ENCODE results near the gene KCNN4.

Gene KCNN4

GRCh38 chr19:43781630-43782310, 997 bp upstream of the KCNN4 start:
- no peak overlapping the region for H3K9ac ChIP-seq
- no peaks in the 10 kb centered on the region for H3K36me3 ChIP-seq (ENCODE audit: insufficient read depth)
- no peaks in the 10 kb centered on the region for H3K4me1 ChIP-seq (ENCODE audit: low read depth, poor library complexity, severe bottlenecking)
- H3K27me3 ChIP-seq (ENCODE audit: insufficient read depth, low read depth) = no peaks in the 10 kb centered on the region
- H4K20me1 ChIP-seq (ENCODE audit: insufficient read depth) = no peaks in the 10 kb centered on the region
- no peak overlapping the region for H3K27ac ChIP-seq
- TF ChIP-seq CTCF (conservative IDR thresholded peaks at IDR 0.05; ENCODE audit: low read depth, low read length) = no peak
- no peak overlapping the region for H3K4me2 ChIP-seq
- no peak overlapping the region for H3K4me3 ChIP-seq (IDR thresholded peaks at IDR 0.05; ENCODE audit: insufficient read depth, low read depth, low read length)
- H2AFZ ChIP-seq (ENCODE audit: low read depth) = no peak overlapping the region
- H3K79me2 ChIP-seq (ENCODE audit: insufficient read depth, low read depth) = no peaks in the 10 kb centered on the region

GRCh38 chr19:43779820-43780219, 953 bp downstream of the KCNN4 start:
- TF ChIP-seq CTCF (conservative IDR thresholded peaks at IDR 0.05; ENCODE audit: low read depth, low read length) = no peak
- H4K20me1 ChIP-seq (ENCODE audit: insufficient read depth) = no peaks in the 10 kb centered on the region
- H2AFZ ChIP-seq (ENCODE audit: low read depth) = no peak overlapping the region
- no peaks in the 10 kb centered on the region for H3K27me3 ChIP-seq (ENCODE audit: insufficient read depth, low read depth)
- no peak overlapping the region for H3K9ac ChIP-seq
- no peak overlapping the region for H3K4me2 ChIP-seq
- no peaks in the 10 kb centered on the region for H3K36me3 ChIP-seq (ENCODE audit: insufficient read depth)
- no peak overlapping the region for H3K4me3 ChIP-seq (IDR thresholded peaks at IDR 0.05; ENCODE audit: insufficient read depth, low read depth, low read length)
- H3K27ac ChIP-seq = no peak overlapping the region
- H3K4me1 ChIP-seq (ENCODE audit: low read depth, poor library complexity, severe bottlenecking) = no peaks in the 10 kb centered on the region
- no peaks in the 10 kb centered on the region for H3K79me2 ChIP-seq (ENCODE audit: insufficient read depth, low read depth)

GRCh38 chr19:43779147-43779819, 1.5 kb downstream of the KCNN4 start:
- Histone ChIP-seq H3K36me3 (ENCODE audit: insufficient read depth) (no peaks in the 10 kb centered on the region), H3K79me2 (ENCODE audit: insufficient read depth, low read depth) (no peaks in the 10 kb centered on the region), H2AFZ (ENCODE audit: low read depth) (no peak overlapping the region), H3K4me2 (no peak overlapping the region), H3K27me3 (ENCODE audit: insufficient read depth, low read depth) (no peaks in the 10 kb centered on the region), H3K9ac (no peak overlapping the region), H3K27ac (no peak overlapping the region), H3K4me3 (IDR thresholded peaks at IDR 0.05; ENCODE audit: insufficient read depth, low read depth, low read length) (no peak overlapping the region), H3K4me1 (ENCODE audit: low read depth, poor library complexity, severe bottlenecking) (no peaks in the 10 kb centered on the region), H4K20me1 (ENCODE audit: insufficient read depth) (no peaks in the 10 kb centered on the region)
- no peak for TF ChIP-seq CTCF (conservative IDR thresholded peaks at IDR 0.05; ENCODE audit: low read depth, low read length)

GRCh38 chr19:43778651-43779050, 2.1 kb downstream of the KCNN4 start:
- Histone ChIP-seq H3K36me3 (ENCODE audit: insufficient read depth) (no peaks in the 10 kb centered on the region), H2AFZ (ENCODE audit: low read depth) (no peak overlapping the region), H3K79me2 (ENCODE audit: insufficient read depth, low read depth) (no peaks in the 10 kb centered on the region), H3K4me2 (no peak overlapping the region), H3K4me3 (IDR thresholded peaks at IDR 0.05; ENCODE audit: insufficient read depth, low read depth, low read length) (no peak overlapping the region), H3K9ac (no peak overlapping the region), H3K4me1 (ENCODE audit: low read depth, poor library complexity, severe bottlenecking) (no peaks in the 10 kb centered on the region), H3K27ac (no peak overlapping the region), H4K20me1 (ENCODE audit: insufficient read depth) (no peaks in the 10 kb centered on the region), H3K27me3 (ENCODE audit: insufficient read depth, low read depth) (no peaks in the 10 kb centered on the region)
- no peak for TF ChIP-seq CTCF (conservative IDR thresholded peaks at IDR 0.05; ENCODE audit: low read depth, low read length)
